ENCODE results near the gene SRPK2.

DNA sequence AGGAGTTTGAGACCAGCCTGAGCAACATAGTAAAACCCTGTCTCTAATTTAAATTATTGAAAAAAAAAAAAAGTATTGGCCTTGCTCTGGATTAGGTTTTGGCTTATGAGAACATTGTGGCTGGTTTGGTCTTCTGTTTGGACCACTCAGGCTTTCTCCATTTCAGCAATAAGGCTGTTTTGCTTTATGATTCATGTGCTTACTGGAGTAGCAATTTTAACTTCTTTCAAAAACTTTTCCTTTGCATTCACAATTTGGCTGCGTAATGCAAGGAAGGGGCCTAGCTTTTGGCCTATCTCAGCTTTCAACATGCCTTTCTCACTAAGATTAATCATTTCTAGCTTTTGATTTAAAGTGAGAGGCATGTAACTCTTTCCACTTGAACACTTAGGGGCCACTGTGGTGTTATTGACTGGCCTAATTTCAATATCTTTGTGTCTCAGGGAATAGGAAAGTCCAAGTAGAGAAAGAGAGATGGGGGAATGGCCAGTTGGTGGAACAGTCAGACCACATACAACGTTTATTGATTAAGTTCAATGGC, 38.0 kb upstream of the SRPK2 start:
- TF ChIP-seq EZH2 (IDR thresholded peaks at IDR 0.05; ENCODE audit: borderline replicate concordance, insufficient read depth, low read length, poor library complexity, severe bottlenecking): no peak
- TF ChIP-seq, protein P1, sequence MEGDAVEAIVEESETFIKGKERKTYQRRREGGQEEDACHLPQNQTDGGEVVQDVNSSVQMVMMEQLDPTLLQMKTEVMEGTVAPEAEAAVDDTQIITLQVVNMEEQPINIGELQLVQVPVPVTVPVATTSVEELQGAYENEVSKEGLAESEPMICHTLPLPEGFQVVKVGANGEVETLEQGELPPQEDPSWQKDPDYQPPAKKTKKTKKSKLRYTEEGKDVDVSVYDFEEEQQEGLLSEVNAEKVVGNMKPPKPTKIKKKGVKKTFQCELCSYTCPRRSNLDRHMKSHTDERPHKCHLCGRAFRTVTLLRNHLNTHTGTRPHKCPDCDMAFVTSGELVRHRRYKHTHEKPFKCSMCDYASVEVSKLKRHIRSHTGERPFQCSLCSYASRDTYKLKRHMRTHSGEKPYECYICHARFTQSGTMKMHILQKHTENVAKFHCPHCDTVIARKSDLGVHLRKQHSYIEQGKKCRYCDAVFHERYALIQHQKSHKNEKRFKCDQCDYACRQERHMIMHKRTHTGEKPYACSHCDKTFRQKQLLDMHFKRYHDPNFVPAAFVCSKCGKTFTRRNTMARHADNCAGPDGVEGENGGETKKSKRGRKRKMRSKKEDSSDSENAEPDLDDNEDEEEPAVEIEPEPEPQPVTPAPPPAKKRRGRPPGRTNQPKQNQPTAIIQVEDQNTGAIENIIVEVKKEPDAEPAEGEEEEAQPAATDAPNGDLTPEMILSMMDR (IDR thresholded peaks at IDR 0.05; ENCODE audit: poor library complexity, severe bottlenecking): no peak

Measured in neural cell (in vitro differentiated cells).